ENCODE results near the gene IFI35. TPM values are rescaled to one million over a fixed set of nuclear protein-coding genes. Genes with fewer than 3 reads are reported as not detected.
"Not testable (repeated sequence)": the region's sequence is repeated elsewhere in the genome, so short reads cannot be mapped to it uniquely, and the experiment has no call there.

IFI35 gene
- total RNA-seq, 1 experiment from 2014 or later, result 42.6 TPM

GRCh38 chr17:42999003-42999525 lies 7.5 kb upstream of the IFI35 start:
- Histone ChIP-seq H3K9me3 (ENCODE audit: control insufficient read depth, insufficient read depth, low read depth, low read length) (no peaks in the 10 kb centered on the region), H3K27me3 (ENCODE audit: control insufficient read depth, insufficient read depth, low read length) (no peaks in the 10 kb centered on the region), H3K4me3 (ENCODE audit: low read depth in 2 of 2, low read length in 2 of 2) (peak overlapping the region; percentile 79 to 96), H3K36me3 (ENCODE audit: control insufficient read depth, insufficient read depth, low read length) (peaks cover 17% of the 10 kb centered on the region), H3K4me1 (ENCODE audit: control insufficient read depth, insufficient read depth, low read length) (peaks cover 19% of the 10 kb centered on the region), H3K27ac (ENCODE audit: low read length) (peak overlapping the region; percentile 92)
- no TSS peak for BruUV-seq (replicated peaks)
- POLR2A ChIA-PET, result no interaction called here
- ATAC-seq, result no peak
- TF ChIP-seq TCF7L2 (IDR thresholded peaks at IDR 0.05; ENCODE audit: low read depth, low read length) (no peak), SIN3A (IDR thresholded peaks at IDR 0.05; ENCODE audit: borderline replicate concordance, insufficient read depth, low read depth, low read length) (no peak), POLR2AphosphoS5 (IDR thresholded peaks at IDR 0.05; ENCODE audit: low read depth, low read length) (no peak), CTCF (IDR thresholded peaks at IDR 0.05) (no peak)
- TF ChIP-seq, protein P1, sequence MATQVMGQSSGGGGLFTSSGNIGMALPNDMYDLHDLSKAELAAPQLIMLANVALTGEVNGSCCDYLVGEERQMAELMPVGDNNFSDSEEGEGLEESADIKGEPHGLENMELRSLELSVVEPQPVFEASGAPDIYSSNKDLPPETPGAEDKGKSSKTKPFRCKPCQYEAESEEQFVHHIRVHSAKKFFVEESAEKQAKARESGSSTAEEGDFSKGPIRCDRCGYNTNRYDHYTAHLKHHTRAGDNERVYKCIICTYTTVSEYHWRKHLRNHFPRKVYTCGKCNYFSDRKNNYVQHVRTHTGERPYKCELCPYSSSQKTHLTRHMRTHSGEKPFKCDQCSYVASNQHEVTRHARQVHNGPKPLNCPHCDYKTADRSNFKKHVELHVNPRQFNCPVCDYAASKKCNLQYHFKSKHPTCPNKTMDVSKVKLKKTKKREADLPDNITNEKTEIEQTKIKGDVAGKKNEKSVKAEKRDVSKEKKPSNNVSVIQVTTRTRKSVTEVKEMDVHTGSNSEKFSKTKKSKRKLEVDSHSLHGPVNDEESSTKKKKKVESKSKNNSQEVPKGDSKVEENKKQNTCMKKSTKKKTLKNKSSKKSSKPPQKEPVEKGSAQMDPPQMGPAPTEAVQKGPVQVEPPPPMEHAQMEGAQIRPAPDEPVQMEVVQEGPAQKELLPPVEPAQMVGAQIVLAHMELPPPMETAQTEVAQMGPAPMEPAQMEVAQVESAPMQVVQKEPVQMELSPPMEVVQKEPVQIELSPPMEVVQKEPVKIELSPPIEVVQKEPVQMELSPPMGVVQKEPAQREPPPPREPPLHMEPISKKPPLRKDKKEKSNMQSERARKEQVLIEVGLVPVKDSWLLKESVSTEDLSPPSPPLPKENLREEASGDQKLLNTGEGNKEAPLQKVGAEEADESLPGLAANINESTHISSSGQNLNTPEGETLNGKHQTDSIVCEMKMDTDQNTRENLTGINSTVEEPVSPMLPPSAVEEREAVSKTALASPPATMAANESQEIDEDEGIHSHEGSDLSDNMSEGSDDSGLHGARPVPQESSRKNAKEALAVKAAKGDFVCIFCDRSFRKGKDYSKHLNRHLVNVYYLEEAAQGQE (IDR thresholded peaks at IDR 0.05; ENCODE audit: insufficient read depth in 1 of 2, low read depth in 2 of 2, low read length in 1 of 2), result no peak
- intact Hi-C loops (cut with micrococcal nuclease; ENCODE audit: unreplicated experiment) (no loop called here), in situ Hi-C loops (cut with HindIII; ENCODE audit: low pct_unique_long_range_greater_than_20kb, low sequenced_read_pairs) (no loop called here)
- no peak for DNase-seq (ENCODE audit: low read depth, low spot score)
- CTCF ChIA-PET, result no interaction called here

DNA sequence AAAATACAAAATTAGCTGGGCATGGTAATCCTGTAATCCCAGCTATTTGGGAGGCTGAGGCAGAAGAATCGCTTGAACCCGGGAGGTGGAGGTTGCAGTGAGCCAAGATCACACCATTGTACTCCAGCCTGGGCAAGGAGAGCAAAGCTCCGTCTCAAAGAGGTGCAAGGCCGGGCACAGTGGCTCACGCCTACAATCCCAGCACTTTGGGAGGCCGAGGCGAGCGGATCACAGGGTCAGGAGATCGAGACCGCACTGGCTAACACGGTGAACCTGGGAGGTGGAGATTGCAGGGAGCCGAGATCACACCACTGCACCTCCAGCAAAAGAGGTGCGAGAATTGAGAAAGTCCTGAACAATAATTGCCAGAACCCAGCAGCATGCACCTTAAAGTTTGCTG lies 5.7 kb upstream of the IFI35 start:
- H3K4me1 ChIP-seq (ENCODE audit: control insufficient read depth, insufficient read depth, low read length), result peaks cover 19% of the 10 kb centered on the region
- H3K27me3 ChIP-seq (ENCODE audit: control insufficient read depth, insufficient read depth, low read length); H3K4me3 ChIP-seq (ENCODE audit: low read depth in 2 of 2, low read length in 2 of 2); H3K27ac ChIP-seq (ENCODE audit: low read length); DNase-seq (ENCODE audit: low read depth, low spot score); in situ Hi-C loops (cut with HindIII; ENCODE audit: low pct_unique_long_range_greater_than_20kb, low sequenced_read_pairs); CTCF ChIA-PET; ATAC-seq; H3K9me3 ChIP-seq (ENCODE audit: control insufficient read depth, insufficient read depth, low read depth, low read length); intact Hi-C loops (cut with micrococcal nuclease; ENCODE audit: unreplicated experiment): not testable (repeated sequence)
- POLR2A ChIA-PET, result interaction anchor here (0.7 kb wide), 1 partner anchor 1158 kb away, joined by 5 read pairs; no protein-coding TSS in a partner anchor
- peaks cover 17% of the 10 kb centered on the region for H3K36me3 ChIP-seq (ENCODE audit: control insufficient read depth, insufficient read depth, low read length)
- TSS peak; percentile 30 for BruUV-seq (replicated peaks)

GRCh38 chr17:43003542-43004172 lies 2.9 kb upstream of the IFI35 start:
- Histone ChIP-seq H3K27me3 (ENCODE audit: control insufficient read depth, insufficient read depth, low read length) (no peaks in the 10 kb centered on the region), H3K9me3 (ENCODE audit: control insufficient read depth, insufficient read depth, low read depth, low read length) (no peaks in the 10 kb centered on the region), H3K27ac (ENCODE audit: low read length) (no peak overlapping the region), H3K4me1 (ENCODE audit: control insufficient read depth, insufficient read depth, low read length) (peaks cover 12% of the 10 kb centered on the region), H3K4me3 (ENCODE audit: low read depth in 2 of 2, low read length in 2 of 2) (no peak overlapping the region), H3K36me3 (ENCODE audit: control insufficient read depth, insufficient read depth, low read length) (peaks cover 16% of the 10 kb centered on the region)
- intact Hi-C loops (cut with micrococcal nuclease; ENCODE audit: unreplicated experiment), result no loop called here
- TF ChIP-seq, protein P1 (IDR thresholded peaks at IDR 0.05; ENCODE audit: insufficient read depth in 1 of 2, low read depth in 2 of 2, low read length in 1 of 2), result no peak
- no peak for TF ChIP-seq TCF7L2 (IDR thresholded peaks at IDR 0.05; ENCODE audit: low read depth, low read length)
- TF ChIP-seq CTCF (IDR thresholded peaks at IDR 0.05), result no peak
- peak; percentile 73; the same call in 1 of the 2 replicates for TF ChIP-seq POLR2AphosphoS5 (IDR thresholded peaks at IDR 0.05; ENCODE audit: low read depth, low read length)
- no peak for TF ChIP-seq SIN3A (IDR thresholded peaks at IDR 0.05; ENCODE audit: borderline replicate concordance, insufficient read depth, low read depth, low read length)
- POLR2A ChIA-PET, result no interaction called here
- in situ Hi-C loops (cut with HindIII; ENCODE audit: low pct_unique_long_range_greater_than_20kb, low sequenced_read_pairs), result no loop called here
- DNase-seq (ENCODE audit: low read depth, low spot score) (no peak), ATAC-seq (peak; percentile 36)
- CTCF ChIA-PET, result no interaction called here
- no TSS peak for BruUV-seq (replicated peaks)

Measured in Panc1 (cell line).